CD4-positive, alpha-beta memory T cell (primary cell): Measurements from ENCODE around the gene MDP1. TPM values are rescaled to one million over a fixed set of nuclear protein-coding genes. Genes with fewer than 3 reads are reported as not detected.

Source experiments
- CTCF ChIA-PET: fragments of 350-600 bp; sonication (Branson Sonifier 250); formaldehyde crosslinking; loops from one replicate; lab custom pipeline; 2021; ENCODE audit warnings: inconsistent platforms; ENCODE audit not compliant: partially characterized antibody; lab: Charles Lee
- POLR2A ChIA-PET: fragments of 350-600 bp; sonication (Branson Sonifier 250); formaldehyde crosslinking; loops from one replicate; lab custom pipeline; 2021; ENCODE audit not compliant: partially characterized antibody; lab: Charles Lee
- DNase-seq, 5 donors: peaks; one replicate each; pipeline versions ENCODE4 v3.0.0 to v3.0.0-alpha.2; 2020 to 2022; ENCODE audit warnings: mixed read lengths in 1 of 5
- H3K27ac ChIP-seq: one replicate; pipeline ENCODE4 v1.7.0; 2013; ENCODE audit warnings: low read depth, low read length
- H3K27me3 ChIP-seq: 2 replicates; pipeline ENCODE4 v1.7.0; 2013; ENCODE audit warnings: mild to moderate bottlenecking, low read length, moderate library complexity; ENCODE audit not compliant: insufficient read depth
- H3K36me3 ChIP-seq: 2 replicates; pipeline ENCODE4 v1.7.0; 2013; ENCODE audit warnings: mild to moderate bottlenecking, low read length, moderate library complexity; ENCODE audit not compliant: insufficient read depth
- H3K4me1 ChIP-seq: 2 replicates; pipeline ENCODE4 v1.7.0; 2013; ENCODE audit warnings: mild to moderate bottlenecking, low read length, moderate library complexity; ENCODE audit not compliant: insufficient read depth
- H3K4me3 ChIP-seq, 2 donors: one replicate each; pipeline ENCODE4 v1.7.0; 2013; ENCODE audit warnings: low read length in 2 of 2, mild to moderate bottlenecking in 1 of 2
- H3K9me3 ChIP-seq, 2 donors: one replicate each; pipeline ENCODE4 v1.7.0; 2013; ENCODE audit warnings: low read length in 2 of 2, control low read depth in 1 of 2; ENCODE audit not compliant: control insufficient read depth in 1 of 2
- H3K27ac Mint-ChIP-seq, 7 donors: one replicate each; pipeline ENCODE4 v1.8.0; 2020 to 2021; ENCODE audit warnings: mixed read lengths in 7 of 7, mild to moderate bottlenecking in 6 of 7, inconsistent platforms in 3 of 7, moderate library complexity in 3 of 7
- H3K27me3 Mint-ChIP-seq, 2 donors: one replicate each; pipeline ENCODE4 v1.8.0; 2020 to 2021; ENCODE audit warnings: mixed read lengths in 2 of 2
- H3K36me3 Mint-ChIP-seq, 2 donors: one replicate each; pipeline ENCODE4 v1.8.0; 2020 to 2021; ENCODE audit warnings: mixed read lengths in 2 of 2, inconsistent platforms in 1 of 2, mild to moderate bottlenecking in 1 of 2
- H3K4me1 Mint-ChIP-seq, 4 donors: one replicate each; pipeline ENCODE4 v1.8.0; 2020 to 2021; ENCODE audit warnings: mixed read lengths in 4 of 4, mild to moderate bottlenecking in 1 of 4
- H3K4me3 Mint-ChIP-seq, 8 donors: one replicate each; pipeline ENCODE4 v1.8.0; 2020 to 2021; ENCODE audit warnings: mixed read lengths in 8 of 8, mild to moderate bottlenecking in 7 of 8, moderate library complexity in 6 of 8, inconsistent platforms in 3 of 8
- H3K9me3 Mint-ChIP-seq, 8 donors: one replicate each; pipeline ENCODE4 v1.8.0; 2020 to 2021; ENCODE audit warnings: mixed read lengths in 8 of 8, mild to moderate bottlenecking in 5 of 8, inconsistent platforms in 3 of 8, moderate library complexity in 1 of 8
- intact Hi-C: fragments of 100-400 bp; cut with micrococcal nuclease; formaldehyde crosslinking; loops from one replicate; pipeline ENCODE4 v1.15.1; 2023
- polyA plus RNA-seq, 2 donors: library from polyadenylated mRNA; unstranded; fragments of 300-500 nt; fragmentation: Illumina TruSeq; gene quantifications; one replicate each; pipeline ENCODE4 v1.2.3, GENCODE V29; 2021
- total RNA-seq, 2 experiments: library from RNA; stranded (reverse); gene quantifications; one replicate each; pipeline ENCODE4 v1.2.3, GENCODE V29; 2021

The MDP1 gene
- total and polyA plus RNA-seq, 4 experiments from 2014 or later, result 12.5 to 28.1 (median 21.3) TPM

DNA sequence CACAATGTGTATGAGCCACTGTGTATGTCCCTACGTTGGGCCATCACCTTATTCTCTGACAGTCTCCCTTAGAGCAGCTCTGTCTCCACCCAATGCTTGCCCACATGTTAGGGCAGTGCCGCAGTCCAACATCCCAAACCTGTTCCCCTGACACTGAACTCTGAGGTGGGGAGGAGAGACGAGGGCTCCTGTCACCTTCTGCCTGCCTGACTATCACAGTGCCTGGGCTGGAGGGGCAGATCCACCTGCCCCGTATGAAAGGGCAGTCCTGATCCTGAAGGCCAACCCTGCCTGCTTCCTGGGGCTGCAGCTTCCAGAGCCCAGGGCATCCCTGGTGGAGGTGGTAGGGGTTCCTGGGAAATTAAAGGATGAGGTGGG, 44.9 kb upstream of the MDP1 start:
- ChIA-PET POLR2A (no interaction called here), CTCF (interaction anchor here (1.7 kb wide), 1 partner anchor 202 kb away, joined by 4 read pairs; no protein-coding TSS in a partner anchor)
- Histone ChIP-seq H3K4me3 (no peak overlapping the region), H3K4me1 (no peaks in the 10 kb centered on the region), H3K27ac (no peak overlapping the region), H3K27me3 (no peaks in the 10 kb centered on the region), H3K36me3 (peaks cover 8% of the 10 kb centered on the region), H3K9me3 (no peaks in the 10 kb centered on the region)
- peaks cover 14 to 31% of the 10 kb centered on the region in 2 donors for H3K36me3 Mint-ChIP-seq
- intact Hi-C loops, result no loop called here
- H3K9me3 Mint-ChIP-seq, result no peaks in the 10 kb centered on the region
- H3K4me3 Mint-ChIP-seq, result no peak overlapping the region
- H3K27ac Mint-ChIP-seq, result no peak overlapping the region
- DNase-seq, result no peak
- H3K4me1 Mint-ChIP-seq, result no peaks in the 10 kb centered on the region
- no peaks in the 10 kb centered on the region for H3K27me3 Mint-ChIP-seq

DNA sequence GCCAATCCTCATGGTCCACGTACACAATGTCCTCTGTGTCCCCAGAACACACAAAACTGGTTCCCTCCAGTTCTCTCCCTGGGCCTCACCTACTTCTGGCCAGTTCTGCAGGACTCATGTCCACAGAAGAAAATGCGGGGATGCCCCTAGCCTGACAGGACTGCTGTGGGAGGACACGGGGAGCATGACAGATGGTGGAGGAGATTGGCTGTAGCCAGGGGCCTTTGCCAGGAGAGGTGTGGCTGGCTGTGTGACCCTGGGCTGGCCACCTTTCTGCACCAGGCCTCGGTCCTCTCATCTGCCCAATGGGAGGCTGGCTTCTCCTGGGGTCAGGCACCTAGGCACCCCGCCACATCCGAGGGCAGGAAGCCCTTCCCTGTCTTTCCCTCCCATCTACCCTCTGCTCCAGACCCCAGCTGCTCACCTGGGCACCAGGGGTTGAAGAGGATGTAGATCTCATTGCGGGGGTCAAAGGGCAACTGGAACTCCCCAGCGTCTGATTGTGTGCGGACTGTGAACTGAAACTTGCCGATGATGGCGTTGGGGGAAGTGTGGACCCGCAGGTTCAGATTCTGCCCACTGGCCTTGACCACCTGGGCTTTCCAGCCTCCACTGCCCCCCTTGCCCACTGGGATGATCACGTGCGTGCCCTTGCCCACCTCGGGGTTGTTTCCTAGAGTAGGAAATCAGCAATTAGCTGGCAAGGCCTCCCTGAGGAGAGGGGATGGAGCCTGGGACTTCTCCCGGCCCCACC, 44.3 kb upstream of the MDP1 start:
- ChIA-PET POLR2A (no interaction called here), CTCF (interaction anchor here (1.7 to 25.6 kb wide), 2 partner anchors 45 to 202 kb away, joined by 4 to 556 read pairs; partner anchors contain the start of genes CIDEB, DHRS1, LTB4R and LTB4R2)
- Mint-ChIP-seq H3K36me3 (peaks cover 14 to 29% of the 10 kb centered on the region in 2 donors), H3K4me1 (no peaks in the 10 kb centered on the region), H3K27me3 (no peaks in the 10 kb centered on the region), H3K4me3 (no peak overlapping the region), H3K9me3 (no peaks in the 10 kb centered on the region), H3K27ac (no peak overlapping the region)
- H3K27me3 ChIP-seq, result no peaks in the 10 kb centered on the region
- H3K4me3 ChIP-seq, result no peak overlapping the region
- H3K36me3 ChIP-seq, result peaks cover 5% of the 10 kb centered on the region
- no peaks in the 10 kb centered on the region for H3K4me1 ChIP-seq
- intact Hi-C loops, result no loop called here
- no peak for DNase-seq
- H3K27ac ChIP-seq, result no peak overlapping the region
- H3K9me3 ChIP-seq, result no peaks in the 10 kb centered on the region

DNA sequence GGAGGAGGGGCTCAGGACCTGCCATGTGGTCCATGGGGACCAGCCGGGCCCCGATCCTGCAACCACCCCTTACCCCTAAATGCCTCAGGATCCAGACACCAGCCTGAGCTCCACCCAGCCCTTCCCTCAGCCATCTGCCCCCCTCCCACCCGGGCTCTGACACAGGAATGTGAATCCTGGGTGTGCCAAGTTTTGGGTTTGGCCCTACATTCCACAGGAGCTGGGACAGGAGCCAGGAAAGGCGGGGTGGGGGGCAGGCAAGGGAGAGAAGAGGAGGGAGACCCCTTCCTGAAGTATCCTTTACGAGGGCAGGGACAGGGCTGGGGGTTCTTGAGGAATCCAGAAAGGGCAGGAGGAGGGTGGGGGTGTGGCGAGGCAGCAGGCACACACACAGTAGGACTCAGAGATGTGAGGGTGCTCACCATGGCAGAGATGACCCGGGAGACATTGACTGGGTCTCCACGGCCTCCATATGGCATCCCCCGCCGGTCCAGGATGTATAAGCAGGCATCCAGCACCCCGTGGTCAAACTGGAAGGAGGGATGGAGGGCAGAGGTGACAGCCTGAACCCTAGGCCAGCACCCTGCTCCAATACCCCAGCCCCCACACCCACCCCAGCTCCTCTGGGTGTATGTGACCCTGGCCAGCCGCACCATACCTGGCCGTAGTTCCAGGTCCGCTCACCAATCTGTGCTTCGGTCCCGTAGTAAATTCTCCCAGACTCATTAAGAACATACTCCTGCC, 43.6 kb upstream of the MDP1 start:
- intact Hi-C loops, result no loop called here
- Histone ChIP-seq H3K27ac (no peak overlapping the region), H3K36me3 (peaks cover 9% of the 10 kb centered on the region), H3K9me3 (no peaks in the 10 kb centered on the region), H3K4me3 (no peak overlapping the region), H3K4me1 (no peaks in the 10 kb centered on the region), H3K27me3 (no peaks in the 10 kb centered on the region)
- no peak for DNase-seq
- Mint-ChIP-seq H3K9me3 (no peaks in the 10 kb centered on the region), H3K36me3 (peaks cover 6 to 33% of the 10 kb centered on the region in 2 donors), H3K27ac (peak overlapping the region in 1 of 7 donors; percentile 52), H3K4me3 (no peak overlapping the region), H3K27me3 (no peaks in the 10 kb centered on the region), H3K4me1 (no peaks in the 10 kb centered on the region)
- POLR2A ChIA-PET, result no interaction called here
- CTCF ChIA-PET, result interaction anchor here (2.4 to 25.6 kb wide), 2 partner anchors 17 to 46 kb away, joined by 10 to 556 read pairs; partner anchors contain the start of genes CIDEB, DHRS1, LTB4R and LTB4R2

DNA sequence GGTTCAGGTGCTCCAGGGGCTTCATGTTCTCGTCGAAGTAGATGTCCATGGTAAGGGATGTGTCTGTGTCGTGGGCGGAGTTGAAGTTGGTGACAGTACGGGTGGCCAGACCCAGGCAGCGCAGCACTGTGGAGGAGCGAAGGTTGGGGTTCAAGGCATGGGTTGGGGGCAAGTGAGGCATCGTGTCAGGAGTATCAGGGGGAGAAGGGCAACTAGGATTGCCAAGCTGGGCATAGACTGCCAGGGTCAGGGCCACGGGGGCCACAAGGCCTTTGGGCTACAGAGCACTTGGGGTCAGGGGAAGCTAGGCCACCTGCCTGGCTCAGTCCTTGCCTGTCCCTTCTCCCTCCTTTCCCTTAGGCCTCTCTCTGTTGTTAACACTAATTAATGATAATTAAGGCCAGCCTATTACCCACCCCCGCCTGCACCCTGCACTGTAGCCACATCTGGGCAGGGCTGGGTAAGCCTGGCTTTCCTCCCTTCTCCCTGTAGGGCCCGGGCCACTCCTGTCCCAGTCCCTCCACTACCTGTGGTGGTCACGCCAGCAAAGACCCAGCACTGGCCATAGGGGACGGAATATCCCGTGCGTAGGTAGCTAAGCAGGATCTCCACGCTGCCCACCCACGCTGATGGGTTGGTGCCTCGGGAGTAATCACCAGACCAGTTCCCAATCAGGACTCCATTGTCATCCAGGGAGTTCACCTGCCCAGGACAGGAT, 42.8 kb upstream of the MDP1 start:
- CTCF ChIA-PET, result interaction anchor here (2.2 to 25.6 kb wide), 3 partner anchors 16 to 74 kb away, joined by 9 to 556 read pairs (median 10); partner anchors contain the start of genes CIDEB, DHRS1, LTB4R and LTB4R2

DNA sequence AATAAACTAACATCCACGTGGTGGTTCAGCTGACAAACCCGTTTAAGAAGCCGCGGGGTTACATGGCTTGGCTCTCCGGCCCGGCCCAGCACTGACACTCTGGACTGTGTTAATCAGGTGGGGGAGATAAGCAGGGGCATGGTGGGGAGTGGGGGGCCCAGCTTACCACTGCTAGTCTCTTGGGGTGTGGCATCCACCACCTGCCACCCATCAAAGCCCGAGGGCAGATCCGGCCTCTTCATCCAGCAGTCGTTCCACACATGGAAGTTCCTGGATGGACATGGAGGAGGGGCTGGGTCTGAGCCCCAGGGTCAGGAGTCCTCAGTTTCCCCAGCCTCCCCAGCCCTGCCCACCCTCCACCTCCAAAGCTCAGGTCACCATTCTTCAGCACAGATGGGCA, 42.3 kb upstream of the MDP1 start:
- Histone ChIP-seq H3K9me3 (no peaks in the 10 kb centered on the region), H3K27me3 (no peaks in the 10 kb centered on the region), H3K4me1 (no peaks in the 10 kb centered on the region), H3K4me3 (no peak overlapping the region), H3K27ac (no peak overlapping the region), H3K36me3 (peaks cover 12% of the 10 kb centered on the region)
- Mint-ChIP-seq H3K4me1 (no peaks in the 10 kb centered on the region), H3K9me3 (no peaks in the 10 kb centered on the region), H3K27ac (no peak overlapping the region), H3K27me3 (no peaks in the 10 kb centered on the region), H3K36me3 (peaks cover 14 to 35% of the 10 kb centered on the region in 2 donors), H3K4me3 (no peak overlapping the region)
- CTCF ChIA-PET, result interaction anchor here (2.2 to 25.6 kb wide), 3 partner anchors 15 to 75 kb away, joined by 9 to 556 read pairs (median 10); partner anchors contain the start of genes CIDEB, DHRS1, LTB4R and LTB4R2
- POLR2A ChIA-PET, result interaction anchor here (0.8 to 0.9 kb wide), 2 partner anchors 12 to 16 kb away, joined by 3 to 4 read pairs; partner anchors contain the start of gene TINF2
- no peak for DNase-seq
- intact Hi-C loops, result no loop called here

More for the DNA sequence above, 42.8 kb upstream of the MDP1 start:
- Mint-ChIP-seq H3K4me1 (no peaks in the 10 kb centered on the region), H3K36me3 (peaks cover 13 to 35% of the 10 kb centered on the region in 2 donors), H3K27me3 (no peaks in the 10 kb centered on the region), H3K27ac (no peak overlapping the region), H3K4me3 (no peak overlapping the region), H3K9me3 (no peaks in the 10 kb centered on the region)
- no peak for DNase-seq
- H3K36me3 ChIP-seq, result peaks cover 12% of the 10 kb centered on the region
- no peaks in the 10 kb centered on the region for H3K4me1 ChIP-seq
- no peak overlapping the region for H3K27ac ChIP-seq
- intact Hi-C loops, result no loop called here
- no peak overlapping the region for H3K4me3 ChIP-seq
- POLR2A ChIA-PET, result interaction anchor here (0.9 kb wide), 1 partner anchor 16 kb away, joined by 4 read pairs; the partner anchor contains the start of gene TINF2
- H3K27me3 ChIP-seq, result no peaks in the 10 kb centered on the region
- no peaks in the 10 kb centered on the region for H3K9me3 ChIP-seq

DNA sequence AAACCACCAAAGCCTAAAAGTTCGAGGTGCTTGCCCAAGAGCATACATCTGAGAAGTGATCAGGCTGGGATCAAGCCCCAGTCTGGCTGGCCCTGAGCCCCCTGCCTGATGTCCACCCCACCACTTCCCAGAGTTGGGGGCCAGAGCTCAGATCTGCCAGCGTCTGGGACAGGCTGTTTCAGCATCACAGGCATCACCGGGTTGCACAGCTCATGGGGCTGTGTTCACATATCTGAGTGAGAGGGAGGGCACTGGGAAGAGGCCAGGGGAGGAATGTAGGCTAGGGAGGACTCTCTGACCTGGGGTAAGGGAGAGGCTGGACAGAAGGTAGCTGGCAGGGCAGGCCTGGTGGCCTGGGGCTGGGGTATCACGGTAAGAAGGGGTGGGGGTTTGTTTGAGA, 41.1 kb upstream of the MDP1 start:
- intact Hi-C loops, result no loop called here
- ChIA-PET POLR2A (no interaction called here), CTCF (interaction anchor here (0.6 to 25.6 kb wide), 3 partner anchors 48 to 179 kb away, joined by 3 to 556 read pairs (median 9); partner anchors contain the start of genes CIDEB, DHRS1, LTB4R and LTB4R2)
- Histone ChIP-seq H3K4me1 (no peaks in the 10 kb centered on the region), H3K36me3 (peaks cover 12% of the 10 kb centered on the region), H3K27me3 (no peaks in the 10 kb centered on the region), H3K9me3 (no peaks in the 10 kb centered on the region), H3K4me3 (no peak overlapping the region), H3K27ac (no peak overlapping the region)
- DNase-seq, result no peak
- Mint-ChIP-seq H3K36me3 (peaks cover 14 to 32% of the 10 kb centered on the region in 2 donors), H3K4me3 (no peak overlapping the region), H3K4me1 (no peaks in the 10 kb centered on the region), H3K27ac (no peak overlapping the region), H3K27me3 (no peaks in the 10 kb centered on the region), H3K9me3 (no peaks in the 10 kb centered on the region)
